GM18526 (cell line): Measurements from ENCODE around the gene GNG3.

ENCODE experiments used
- POLR2A ChIP-seq: IDR thresholded peaks from 3 replicates; pipeline ENCODE4 v1.6.1; 2011; ENCODE audit not compliant: insufficient read length; ENCODE audit errors: extremely low read depth

GNG3 gene

GRCh38 chr11:62678770-62679696 is 28.4 kb upstream of the GNG3 start, which contains the start of gene UBXN1:
Gene UBXN1, minus strand, starts transcription at chr11:62679073. Its CDS starts 150 bp downstream, at chr11:62678923.
- TF ChIP-seq POLR2A = peak; percentile 87

- TF ChIP-seq POLR2A = no peak
These were observed 26.6 kb upstream of the GNG3 start for GRCh38 chr11:62680825-62681240.

GRCh38 chr11:62682518-62682917 is 25.0 kb upstream of the GNG3 start:
- no peak for TF ChIP-seq POLR2A

- no peak for TF ChIP-seq POLR2A
These were observed 19.7 kb upstream of the GNG3 start for GRCh38 chr11:62687508-62688396.

- no peak for TF ChIP-seq POLR2A
These were observed 19.0 kb upstream of the GNG3 start for GRCh38 chr11:62688491-62688890.

GRCh38 chr11:62689421-62690183 is 17.9 kb upstream of the GNG3 start, which contains the start of gene LRRN4CL:
Gene LRRN4CL, minus strand, starts transcription at chr11:62689530. Its CDS starts 1,022 bp downstream, at chr11:62688508.
- no peak for TF ChIP-seq POLR2A

- TF ChIP-seq POLR2A = no peak
These were observed 12.9 kb upstream of the GNG3 start for GRCh38 chr11:62694455-62695167.

GRCh38 chr11:62702246-62702645 is 5.2 kb upstream of the GNG3 start:
- TF ChIP-seq POLR2A = no peak

GRCh38 chr11:62705413-62705812 is 2.1 kb upstream of the GNG3 start:
- no peak for TF ChIP-seq POLR2A

GRCh38 chr11:62705880-62706849 is 1.3 kb upstream of the GNG3 start:
- peak; percentile 56 for TF ChIP-seq POLR2A

GRCh38 chr11:62706850-62707247 is 627 bp upstream of the GNG3 start:
- TF ChIP-seq POLR2A = no peak

- TF ChIP-seq POLR2A = no peak
These were observed 916 bp downstream of the GNG3 start for GRCh38 chr11:62708392-62708791.

- no peak for TF ChIP-seq POLR2A
These were observed 1.3 kb downstream of the GNG3 start for GRCh38 chr11:62708793-62709192.
